A673 (cell line): ENCODE results near the gene SEMG1.

Experiments
- EZH2 ChIP-seq: fragments of 200-600 bp; sonication (generic); IDR thresholded peaks from 2 replicates; pipeline ENCODE4 v1.6.1; 2017; ENCODE audit warnings: borderline replicate concordance, low read depth, mild to moderate bottlenecking, mixed read lengths, antibody characterized with exemption, low read length; ENCODE audit not compliant: poor library complexity, severe bottlenecking
- TF ChIP-seq, protein P1 (sequence below): fragments of 300-800, 200-600 bp; sonication (generic); conservative IDR thresholded peaks from 2 replicates; pipeline ENCODE4 v1.5.1; 2017; ENCODE audit warnings: low read depth, mild to moderate bottlenecking, antibody characterized with exemption, low read length, moderate library complexity, mixed read lengths

DNA sequence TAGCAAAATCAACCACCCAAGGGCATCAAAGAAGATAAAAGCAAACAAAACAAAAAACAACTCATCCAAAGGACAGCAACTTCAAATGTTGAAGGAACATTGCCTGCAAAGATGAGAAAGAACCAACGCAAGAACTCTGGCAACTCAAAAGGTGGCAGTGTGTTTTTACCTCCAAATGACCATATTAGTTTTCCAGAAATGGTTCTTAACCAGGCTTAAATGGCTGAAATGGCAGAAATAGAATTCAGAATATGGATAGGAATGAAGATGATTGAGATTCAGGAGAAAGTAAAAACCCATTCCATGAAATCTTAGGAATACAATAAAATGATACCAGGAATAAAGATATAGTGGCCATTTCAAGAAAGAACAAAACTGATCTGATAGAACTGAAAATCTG is 41.9 kb upstream of the SEMG1 start:
- no peak for TF ChIP-seq EZH2
- TF ChIP-seq, protein P1, sequence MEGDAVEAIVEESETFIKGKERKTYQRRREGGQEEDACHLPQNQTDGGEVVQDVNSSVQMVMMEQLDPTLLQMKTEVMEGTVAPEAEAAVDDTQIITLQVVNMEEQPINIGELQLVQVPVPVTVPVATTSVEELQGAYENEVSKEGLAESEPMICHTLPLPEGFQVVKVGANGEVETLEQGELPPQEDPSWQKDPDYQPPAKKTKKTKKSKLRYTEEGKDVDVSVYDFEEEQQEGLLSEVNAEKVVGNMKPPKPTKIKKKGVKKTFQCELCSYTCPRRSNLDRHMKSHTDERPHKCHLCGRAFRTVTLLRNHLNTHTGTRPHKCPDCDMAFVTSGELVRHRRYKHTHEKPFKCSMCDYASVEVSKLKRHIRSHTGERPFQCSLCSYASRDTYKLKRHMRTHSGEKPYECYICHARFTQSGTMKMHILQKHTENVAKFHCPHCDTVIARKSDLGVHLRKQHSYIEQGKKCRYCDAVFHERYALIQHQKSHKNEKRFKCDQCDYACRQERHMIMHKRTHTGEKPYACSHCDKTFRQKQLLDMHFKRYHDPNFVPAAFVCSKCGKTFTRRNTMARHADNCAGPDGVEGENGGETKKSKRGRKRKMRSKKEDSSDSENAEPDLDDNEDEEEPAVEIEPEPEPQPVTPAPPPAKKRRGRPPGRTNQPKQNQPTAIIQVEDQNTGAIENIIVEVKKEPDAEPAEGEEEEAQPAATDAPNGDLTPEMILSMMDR: no peak
